ENCODE measurements around the gene FKBP7. TPM values are rescaled to one million over a fixed set of nuclear protein-coding genes. Genes with fewer than 3 reads are reported as not detected.
A peak's percentile ranks its signal among the peaks of the same experiment; 100 is the strongest.

FKBP7 gene
- total and polyA plus RNA-seq, 2 donors from 2014 or later, result 8.2 to 10.8 TPM

GRCh38 chr2:178479275-178479616 lies 846 bp upstream of the FKBP7 start:
- no peak for FAIRE-seq
- TF ChIP-seq CTCF (IDR thresholded peaks at IDR 0.05; ENCODE audit: borderline replicate concordance, extremely low read depth, insufficient read depth), result no peak
- intact Hi-C loops (cut with DNase I), result no loop called here
- Histone ChIP-seq H3K9me3 (ENCODE audit: control insufficient read depth in 2 of 3, insufficient read depth in 1 of 3, low read length in 3 of 3) (no peaks in the 10 kb centered on the region), H3K27me3 (ENCODE audit: control insufficient read depth, insufficient read depth, low read length) (no peaks in the 10 kb centered on the region), H3K9ac (ENCODE audit: low read length in 3 of 3) (peak overlapping the region in 2 of 3 donors; percentile 90 to 99), H3K27ac (ENCODE audit: low read depth in 2 of 2, low read length in 2 of 2) (peak overlapping the region; percentile 93 to 96), H3K4me3 (ENCODE audit: low read length in 3 of 3) (peak overlapping the region; percentile 86 to 99 (median 97)), H3K4me1 (ENCODE audit: control insufficient read depth in 2 of 3, insufficient read depth in 2 of 3, low read depth in 1 of 3, low read length in 3 of 3) (peaks cover 0 to 23% (median 7%) of the 10 kb centered on the region in 3 donors), H3K36me3 (ENCODE audit: control insufficient read depth in 2 of 3, insufficient read depth in 3 of 3, low read length in 3 of 3) (no peaks in the 10 kb centered on the region)
- DNase-seq, result no peak

GRCh38 chr2:178478130-178478438 lies 316 bp downstream of the FKBP7 start:
- H3K36me3 ChIP-seq (ENCODE audit: control insufficient read depth in 2 of 3, insufficient read depth in 3 of 3, low read length in 3 of 3), result no peaks in the 10 kb centered on the region
- DNase-seq (peak in 3 of 5 donors; percentile 51 to 64 (median 60)), FAIRE-seq (no peak)
- intact Hi-C loops (cut with DNase I), result no loop called here
- H3K9ac ChIP-seq (ENCODE audit: low read length in 3 of 3), result peak overlapping the region; percentile 75 to 99 (median 90)
- no peaks in the 10 kb centered on the region for H3K9me3 ChIP-seq (ENCODE audit: control insufficient read depth in 2 of 3, insufficient read depth in 1 of 3, low read length in 3 of 3)
- H3K4me3 ChIP-seq (ENCODE audit: low read length in 3 of 3), result peak overlapping the region; percentile 86 to 99 (median 97)
- TF ChIP-seq CTCF (IDR thresholded peaks at IDR 0.05; ENCODE audit: borderline replicate concordance, extremely low read depth, insufficient read depth), result no peak
- H3K4me1 ChIP-seq (ENCODE audit: control insufficient read depth in 2 of 3, insufficient read depth in 2 of 3, low read depth in 1 of 3, low read length in 3 of 3), result peaks cover 0 to 23% (median 7%) of the 10 kb centered on the region in 3 donors
- H3K27me3 ChIP-seq (ENCODE audit: control insufficient read depth, insufficient read depth, low read length), result no peaks in the 10 kb centered on the region
- peak overlapping the region; percentile 93 to 96 for H3K27ac ChIP-seq (ENCODE audit: low read depth in 2 of 2, low read length in 2 of 2)

- no peaks in the 10 kb centered on the region for H3K9me3 ChIP-seq (ENCODE audit: control insufficient read depth in 2 of 3, insufficient read depth in 1 of 3, low read length in 3 of 3)
- no peak for FAIRE-seq
- H3K4me1 ChIP-seq (ENCODE audit: control insufficient read depth in 2 of 3, insufficient read depth in 2 of 3, low read depth in 1 of 3, low read length in 3 of 3), result peaks cover 0 to 20% (median 7%) of the 10 kb centered on the region in 3 donors
- DNase-seq, result peak in 1 of 5 donors; percentile 66
- no peaks in the 10 kb centered on the region for H3K36me3 ChIP-seq (ENCODE audit: control insufficient read depth in 2 of 3, insufficient read depth in 3 of 3, low read length in 3 of 3)
- intact Hi-C loops (cut with DNase I), result no loop called here
- peak overlapping the region in 1 of 2 donors; percentile 93 for H3K27ac ChIP-seq (ENCODE audit: low read depth in 2 of 2, low read length in 2 of 2)
- H3K9ac ChIP-seq (ENCODE audit: low read length in 3 of 3), result peak overlapping the region; percentile 26 to 99 (median 90)
- peak overlapping the region; percentile 86 to 99 (median 97) for H3K4me3 ChIP-seq (ENCODE audit: low read length in 3 of 3)
- no peak for TF ChIP-seq CTCF (IDR thresholded peaks at IDR 0.05; ENCODE audit: borderline replicate concordance, extremely low read depth, insufficient read depth)
- H3K27me3 ChIP-seq (ENCODE audit: control insufficient read depth, insufficient read depth, low read length), result no peaks in the 10 kb centered on the region
Measured at GRCh38 chr2:178477443-178478129, 814 bp downstream of the FKBP7 start.

Measured in kidney (tissue), 14 donors.